IPS-NIHi7 (cell line): ENCODE results near the gene HNRNPK.

Experiments
- DNase-seq: peaks from one replicate; pipeline ENCODE4 v3.0.0; 2012; ENCODE audit warnings: mixed read lengths; ENCODE audit errors: extremely low spot score

The HNRNPK gene

DNA sequence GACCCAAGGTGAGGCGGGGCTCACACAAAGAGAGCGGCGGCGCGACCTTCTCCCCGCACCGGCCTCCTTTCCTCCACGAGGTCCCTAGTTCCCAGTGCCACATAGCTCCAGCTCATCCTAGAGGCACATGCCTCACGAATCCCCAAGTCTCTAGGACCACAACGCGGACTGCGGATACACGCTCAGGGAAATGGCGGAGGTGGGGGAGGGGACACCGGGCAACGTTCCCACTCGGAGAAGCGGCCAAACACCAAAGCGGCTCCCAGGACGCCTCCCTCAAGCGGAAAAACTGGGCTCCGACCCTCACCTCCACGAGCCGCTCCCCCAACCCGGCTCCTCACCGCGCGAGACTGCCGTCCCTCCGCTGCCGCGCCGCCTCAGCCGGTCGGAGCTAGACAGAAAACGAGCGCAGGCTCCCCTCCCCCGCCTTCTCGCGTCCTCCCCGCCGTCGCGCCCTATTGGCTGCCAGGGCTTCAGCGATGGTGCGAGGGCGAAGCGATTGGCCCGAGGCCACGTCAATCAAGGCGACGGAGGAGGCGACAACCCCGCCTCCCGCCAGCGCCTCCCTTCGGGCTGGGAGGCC, at the start of gene HNRNPK:
Gene HNRNPK, minus strand, starts transcription at position 404 of the 583 bp plus-strand sequence. CDS start 1,963 bp downstream, outside the sequence.
- DNase-seq = peak; percentile 98

DNA sequence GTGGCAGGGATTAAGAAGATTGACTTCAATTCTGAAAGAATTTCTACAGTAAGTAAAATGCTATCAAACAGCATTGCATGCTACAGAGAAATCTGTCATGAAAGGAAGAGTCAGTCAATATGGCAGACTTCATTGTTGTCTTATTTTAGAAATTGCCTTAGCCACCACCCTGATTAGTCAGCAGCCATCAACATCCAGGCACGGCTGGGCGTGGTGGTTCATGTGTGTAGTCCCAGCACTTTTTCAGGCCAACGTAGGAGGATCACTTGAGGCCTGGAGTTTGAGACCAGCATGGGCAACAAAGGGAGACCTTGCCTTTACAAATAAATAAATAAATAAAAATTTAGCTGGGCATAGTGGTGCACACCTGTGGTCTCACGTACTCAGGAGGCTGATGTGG, 47.2 kb upstream of the HNRNPK start:
- DNase-seq = no peak

DNA sequence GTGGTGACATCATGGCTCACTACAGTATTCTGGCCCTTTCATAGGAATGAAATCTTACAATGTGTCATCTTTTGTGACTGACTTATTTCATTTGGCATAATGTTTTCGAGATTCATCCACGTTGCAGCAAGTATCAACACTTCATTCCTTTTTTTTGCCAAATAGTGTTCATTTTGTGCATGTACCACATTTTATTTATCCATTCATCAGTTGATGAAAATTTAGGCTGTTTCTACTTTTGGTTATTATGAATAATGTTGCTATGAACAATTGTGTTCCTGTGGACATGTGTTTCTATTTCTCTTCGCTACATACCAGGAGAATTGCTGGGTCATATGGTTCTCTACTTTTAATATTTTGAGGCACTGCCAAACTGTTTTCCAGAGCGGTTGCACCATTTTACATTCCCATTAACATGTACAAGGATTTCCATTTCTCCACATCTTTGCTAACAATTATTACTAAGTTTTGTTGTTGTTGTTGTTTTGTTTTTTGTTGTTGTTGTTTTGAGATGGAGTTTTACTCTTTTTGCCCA, 44.1 kb upstream of the HNRNPK start:
- no peak for DNase-seq

DNA sequence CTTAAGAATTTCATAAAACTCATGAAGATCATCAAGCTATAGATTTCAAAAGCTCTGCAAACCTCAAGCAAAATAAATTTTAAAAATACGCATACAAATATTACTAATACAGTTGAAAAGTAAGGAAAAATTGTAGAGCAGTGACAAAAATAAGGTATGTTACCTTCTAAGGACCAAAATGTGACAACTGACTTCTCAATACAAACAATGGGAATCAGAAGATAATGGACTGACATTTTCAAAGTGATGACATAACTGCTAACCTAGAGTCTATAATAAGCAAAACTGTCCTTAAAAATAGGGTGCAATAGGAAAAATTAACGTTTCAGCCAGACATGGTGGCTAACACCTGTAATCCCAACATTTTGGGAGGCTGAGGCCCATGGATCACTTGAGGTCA, 27.6 kb upstream of the HNRNPK start:
- DNase-seq = no peak

DNA sequence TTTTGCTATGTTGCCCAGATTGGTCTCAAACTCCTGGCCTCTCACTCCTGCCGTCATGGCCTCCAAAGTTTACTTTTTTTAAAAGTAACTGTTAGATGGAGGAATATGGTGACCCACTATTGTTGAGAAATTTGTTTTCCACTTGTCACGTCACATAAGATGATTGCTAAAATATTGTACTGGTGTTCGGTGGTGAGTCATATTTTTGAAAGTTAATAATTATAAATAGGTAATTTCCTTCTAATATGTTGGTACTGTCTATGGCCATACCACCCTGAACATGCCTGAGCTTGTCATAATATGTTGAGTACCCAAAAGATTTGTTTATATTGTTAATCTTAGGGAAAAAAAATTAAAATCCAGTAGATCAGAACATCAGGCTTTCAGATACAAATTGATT, 23.2 kb upstream of the HNRNPK start:
- DNase-seq = no peak

DNA sequence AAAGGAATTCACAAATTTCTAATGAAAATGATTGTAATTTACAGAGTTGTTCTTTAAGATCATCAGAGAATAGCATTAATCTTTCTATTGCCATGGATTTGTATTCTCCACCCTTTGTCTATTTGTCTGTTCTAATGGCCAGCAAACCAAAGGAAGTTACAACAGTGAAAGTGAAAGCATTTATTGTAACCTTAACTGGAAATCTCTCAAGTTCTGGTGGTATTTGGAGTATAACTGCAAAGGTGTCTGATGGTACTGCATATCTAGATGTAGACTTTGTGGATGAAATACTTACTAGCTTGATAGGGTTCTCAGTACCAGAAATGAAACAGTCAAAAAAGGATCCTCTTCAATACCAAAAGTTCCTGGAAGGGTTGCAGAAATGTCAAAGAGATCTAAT, 22.3 kb upstream of the HNRNPK start:
- DNase-seq = no peak

DNA sequence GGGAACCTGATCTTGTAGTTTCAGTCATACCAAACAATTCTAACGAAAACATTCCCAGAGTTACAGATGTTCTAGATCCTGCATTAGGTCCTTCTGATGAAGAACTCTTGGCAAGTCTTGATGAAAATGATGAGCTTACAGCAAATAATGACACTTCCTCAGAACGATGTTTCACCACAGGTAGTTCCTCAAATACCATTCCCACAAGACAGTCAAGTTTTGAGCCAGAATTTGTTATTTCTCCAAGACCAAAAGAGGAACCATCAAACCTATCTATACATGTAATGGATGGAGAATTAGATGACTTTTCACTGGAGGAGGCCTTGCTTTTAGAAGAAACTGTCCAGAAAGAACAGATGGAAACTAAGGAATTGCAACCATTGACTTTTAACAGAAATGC, 21.6 kb upstream of the HNRNPK start:
- DNase-seq = no peak

DNA sequence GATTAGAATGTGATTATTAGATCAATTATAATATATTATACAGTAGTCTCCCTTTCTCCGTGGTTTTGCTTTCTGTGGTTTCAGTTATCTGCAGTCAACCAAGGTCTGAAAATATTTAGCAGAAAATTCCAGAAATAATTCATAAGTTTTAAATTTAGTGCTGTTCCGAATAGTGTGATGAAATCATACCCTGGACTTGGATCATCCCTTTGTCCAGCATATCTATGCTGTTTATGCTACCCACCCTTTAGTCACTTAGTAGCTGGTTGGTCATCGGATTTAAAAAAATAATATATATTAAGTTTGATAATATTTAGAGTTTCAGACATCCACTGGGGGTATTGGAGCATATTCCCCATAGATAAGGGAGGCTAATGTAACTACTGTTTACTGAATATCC, 20.2 kb upstream of the HNRNPK start:
- DNase-seq = no peak

DNA sequence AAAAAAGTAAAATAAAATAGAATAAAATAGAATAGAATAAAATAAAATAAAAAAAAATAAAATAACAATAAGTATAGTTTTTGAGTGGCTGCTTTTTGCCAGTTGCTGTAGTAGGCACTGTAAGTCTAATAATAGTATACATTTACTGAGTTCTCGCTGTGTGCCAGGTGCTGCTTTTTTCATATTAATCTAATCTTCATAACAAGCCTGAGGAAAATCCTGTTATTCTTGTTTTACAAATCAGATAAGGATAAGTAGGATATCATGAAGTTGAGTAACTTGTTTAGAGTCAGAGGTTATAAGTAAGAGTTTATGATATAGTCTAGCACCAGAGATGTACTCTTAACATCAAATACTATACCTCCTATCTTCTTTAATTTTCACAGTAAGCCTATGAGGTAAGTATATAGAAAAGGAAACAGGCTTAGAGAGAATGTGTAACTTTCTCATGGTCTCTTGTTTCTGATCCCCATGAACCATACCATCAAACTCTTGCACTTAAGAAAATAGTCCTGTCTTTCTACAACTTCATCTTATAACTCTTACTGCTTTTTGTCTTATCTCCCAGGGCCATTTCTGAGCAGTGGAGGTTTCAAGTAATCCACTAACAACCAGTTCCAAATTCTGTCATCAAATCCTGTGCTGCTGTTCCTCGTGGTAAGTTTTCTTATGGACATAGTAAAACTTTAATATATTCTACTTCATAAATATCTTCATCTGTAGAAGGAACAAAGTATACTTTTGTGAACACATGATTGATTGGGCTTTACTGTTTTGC, 19.3 kb upstream of the HNRNPK start:
- no peak for DNase-seq

DNA sequence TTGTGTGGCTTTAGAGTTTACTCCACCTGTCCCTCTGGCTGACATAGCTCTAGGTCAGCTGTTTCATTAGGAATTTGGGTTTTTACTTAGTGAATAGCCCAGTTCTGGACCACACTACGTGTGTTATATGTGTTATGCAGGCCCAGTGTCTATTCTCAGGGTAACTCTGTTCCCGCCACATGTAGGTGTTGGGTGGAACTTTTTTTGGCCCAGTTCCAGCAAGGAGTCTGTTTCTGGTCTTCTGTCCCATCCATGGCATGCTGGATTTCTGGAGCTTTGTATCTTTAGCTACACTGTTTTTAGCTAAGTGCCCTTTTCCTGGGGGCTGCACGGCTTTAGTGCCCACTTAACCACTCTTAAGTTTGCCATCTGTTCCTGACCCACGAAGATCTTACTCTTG, 16.1 kb upstream of the HNRNPK start:
- DNase-seq = no peak

DNA sequence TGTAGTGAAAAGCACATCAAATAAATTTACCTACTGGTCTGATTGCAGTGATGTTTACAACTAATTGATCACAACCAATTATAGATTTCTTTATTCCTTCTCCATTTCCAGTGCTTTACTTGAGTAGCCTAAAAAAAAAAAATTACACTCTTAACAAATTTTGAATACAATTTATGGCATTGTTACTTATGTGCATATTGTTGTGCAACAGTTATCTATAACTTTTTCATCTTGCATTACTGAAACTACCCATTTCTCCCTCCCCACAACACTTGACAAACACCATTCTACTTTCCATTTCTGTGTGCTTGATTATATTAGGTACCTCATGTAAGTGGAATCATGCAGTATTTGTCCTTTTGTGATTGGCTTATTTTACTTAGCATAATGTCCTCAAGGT, 12.9 kb upstream of the HNRNPK start:
- no peak for DNase-seq

DNA sequence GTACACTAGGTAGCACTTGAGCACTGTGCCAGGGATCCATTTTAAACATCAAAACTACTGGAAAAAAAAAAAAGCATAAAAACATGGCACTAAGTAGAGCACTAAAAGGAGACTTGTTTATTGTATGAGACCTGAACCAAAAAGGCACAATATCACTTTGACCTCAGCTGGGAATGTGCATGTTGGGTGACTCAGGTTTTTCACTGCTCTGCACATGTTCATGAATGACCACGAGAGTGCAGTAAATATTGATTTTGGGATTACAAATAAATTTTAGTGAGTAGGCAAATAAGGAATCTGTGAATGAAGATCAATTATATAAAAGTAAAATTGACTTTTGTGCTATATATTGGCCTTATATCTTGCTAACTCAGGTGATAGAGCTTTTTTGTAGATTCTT, 12.4 kb upstream of the HNRNPK start:
- DNase-seq = no peak

DNA sequence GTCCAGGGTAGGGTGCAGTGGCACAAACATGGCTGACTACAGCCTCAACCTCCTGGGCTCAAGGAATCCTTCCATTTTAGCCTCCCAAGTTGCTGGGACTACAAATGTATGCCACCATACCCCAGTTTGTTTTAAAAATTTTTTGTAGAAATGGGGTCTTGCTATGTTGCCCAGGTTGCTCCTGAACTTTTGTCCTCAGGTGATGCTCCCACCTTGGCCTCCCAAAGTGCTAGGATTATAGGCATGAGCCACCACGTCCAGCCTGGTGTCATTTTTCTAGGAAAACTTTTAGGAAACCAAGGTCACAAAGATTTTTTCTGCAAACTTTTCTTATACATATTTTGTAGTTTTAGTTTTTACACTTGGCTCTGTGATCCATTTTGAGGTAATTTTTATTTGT, 11.3 kb upstream of the HNRNPK start:
- DNase-seq = no peak

DNA sequence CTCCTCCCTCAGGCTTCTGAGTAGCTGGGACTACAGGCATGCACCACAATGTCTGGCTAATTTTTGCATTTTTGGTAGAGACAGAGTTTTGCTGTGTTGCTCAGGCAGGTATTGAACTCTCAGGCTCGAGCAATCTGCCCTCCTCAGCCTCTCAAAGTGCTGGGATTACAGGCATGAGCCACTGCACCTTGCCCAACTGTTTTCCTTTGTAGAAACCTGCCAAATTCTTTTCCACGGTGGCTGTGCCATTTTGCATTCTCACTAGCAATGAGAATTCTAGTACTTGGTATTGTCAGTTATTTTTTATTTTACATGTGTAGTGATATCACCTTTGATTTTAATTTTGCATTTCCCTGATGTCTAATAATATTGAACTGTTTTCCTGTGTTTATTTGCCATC, 8.4 kb upstream of the HNRNPK start:
- DNase-seq = no peak

DNA sequence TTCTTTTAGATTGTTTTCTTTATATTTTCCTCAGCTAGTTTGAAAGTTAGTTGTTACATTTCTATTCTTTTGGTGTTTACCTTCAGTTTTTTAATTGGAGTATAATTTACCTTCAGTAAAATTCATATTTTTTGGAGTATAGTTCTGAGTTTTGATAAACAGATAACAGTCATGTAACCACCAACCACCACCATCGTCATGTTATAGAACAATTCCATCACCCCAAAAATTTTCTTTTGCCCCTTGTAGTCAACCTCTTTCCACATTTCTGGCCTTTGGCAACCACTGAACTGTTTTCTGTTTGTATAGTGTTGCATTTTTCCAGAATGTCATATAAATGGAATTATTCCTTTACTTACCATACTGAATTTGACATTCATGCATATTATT, 7.4 kb upstream of the HNRNPK start:
- DNase-seq = no peak

DNA sequence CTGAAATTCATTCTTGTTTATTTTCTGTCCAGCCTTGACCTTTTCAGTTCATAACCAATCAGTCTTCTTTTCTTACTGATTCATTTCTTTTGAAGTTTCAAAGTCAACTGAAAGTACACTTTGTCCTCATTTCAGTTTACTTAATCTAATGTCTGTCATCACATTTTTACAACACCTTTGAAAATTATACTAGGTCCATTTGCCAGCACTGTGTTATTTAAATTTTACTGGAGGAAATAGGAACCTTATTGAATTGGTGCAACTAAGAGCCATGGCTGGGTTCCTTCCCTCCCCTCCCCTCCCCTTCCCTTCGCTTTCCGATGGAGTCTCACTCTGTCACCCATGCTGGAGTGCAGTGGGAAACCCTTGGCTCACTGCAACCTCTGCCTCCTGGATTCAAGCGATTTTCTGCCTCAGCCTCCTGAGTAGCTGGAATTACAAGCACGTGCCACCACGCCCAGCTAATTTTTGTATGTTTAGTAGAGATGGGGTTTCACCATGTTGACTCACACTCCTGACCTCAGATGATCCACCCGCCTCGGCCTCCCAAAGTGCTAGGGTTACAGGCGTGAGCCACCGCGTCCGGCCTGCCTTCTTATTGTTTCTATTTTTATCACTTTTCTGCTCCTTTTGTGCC, 6.9 kb upstream of the HNRNPK start:
- DNase-seq = no peak

DNA sequence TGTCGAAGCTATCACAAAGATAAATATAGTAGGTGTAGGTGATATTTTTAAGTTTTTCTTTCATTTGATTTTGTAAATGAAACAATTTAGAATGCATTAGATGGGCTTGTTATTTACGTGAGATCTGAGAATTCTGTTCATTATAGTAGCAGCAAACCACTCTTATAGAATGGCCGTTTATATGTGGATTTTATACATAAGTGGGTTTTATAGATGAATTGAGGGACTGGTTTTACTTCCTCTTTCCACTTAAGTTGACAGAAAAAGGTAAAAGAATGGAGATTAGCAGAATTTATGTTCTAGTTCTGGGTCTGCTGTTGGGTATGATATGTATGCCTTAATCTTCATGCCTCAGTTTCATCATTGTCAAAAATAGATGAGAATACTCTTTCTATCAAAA, 6.2 kb upstream of the HNRNPK start:
- no peak for DNase-seq

DNA sequence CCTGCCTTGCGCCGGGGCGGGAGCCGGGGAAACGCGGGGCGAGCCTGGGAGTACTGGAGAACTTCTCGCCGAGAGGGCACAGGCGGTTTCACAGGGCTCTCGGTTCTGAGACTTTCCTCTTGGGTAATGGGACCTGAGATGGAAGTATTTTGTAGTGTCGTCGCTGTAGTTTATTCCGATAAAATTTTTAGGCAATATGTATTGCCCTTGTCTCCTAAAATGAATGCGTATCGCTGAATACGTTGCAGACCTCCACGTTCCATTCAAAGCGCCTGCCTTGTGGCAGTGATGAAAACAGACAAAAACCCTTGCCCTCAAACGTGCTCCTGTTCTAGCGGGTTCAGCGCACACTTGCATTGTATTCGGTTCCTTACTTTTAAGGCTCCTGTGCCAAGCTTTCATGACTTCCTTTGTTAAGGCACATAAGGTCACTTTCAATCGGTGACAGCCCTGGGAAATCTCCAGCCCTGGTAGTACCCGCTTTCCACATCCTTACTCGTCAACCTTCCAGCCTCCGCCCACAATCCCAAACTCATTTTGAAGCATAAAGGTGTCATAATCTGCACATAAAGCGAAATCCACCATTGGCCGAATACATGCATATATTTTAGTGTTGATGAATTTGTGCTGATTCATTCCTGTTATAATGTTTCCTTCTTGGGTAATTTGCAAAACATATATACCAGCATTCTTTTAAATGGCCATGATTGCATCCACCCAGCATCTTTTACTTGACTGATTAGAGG, 1.3 kb upstream of the HNRNPK start:
- peak; percentile 17 for DNase-seq

DNA sequence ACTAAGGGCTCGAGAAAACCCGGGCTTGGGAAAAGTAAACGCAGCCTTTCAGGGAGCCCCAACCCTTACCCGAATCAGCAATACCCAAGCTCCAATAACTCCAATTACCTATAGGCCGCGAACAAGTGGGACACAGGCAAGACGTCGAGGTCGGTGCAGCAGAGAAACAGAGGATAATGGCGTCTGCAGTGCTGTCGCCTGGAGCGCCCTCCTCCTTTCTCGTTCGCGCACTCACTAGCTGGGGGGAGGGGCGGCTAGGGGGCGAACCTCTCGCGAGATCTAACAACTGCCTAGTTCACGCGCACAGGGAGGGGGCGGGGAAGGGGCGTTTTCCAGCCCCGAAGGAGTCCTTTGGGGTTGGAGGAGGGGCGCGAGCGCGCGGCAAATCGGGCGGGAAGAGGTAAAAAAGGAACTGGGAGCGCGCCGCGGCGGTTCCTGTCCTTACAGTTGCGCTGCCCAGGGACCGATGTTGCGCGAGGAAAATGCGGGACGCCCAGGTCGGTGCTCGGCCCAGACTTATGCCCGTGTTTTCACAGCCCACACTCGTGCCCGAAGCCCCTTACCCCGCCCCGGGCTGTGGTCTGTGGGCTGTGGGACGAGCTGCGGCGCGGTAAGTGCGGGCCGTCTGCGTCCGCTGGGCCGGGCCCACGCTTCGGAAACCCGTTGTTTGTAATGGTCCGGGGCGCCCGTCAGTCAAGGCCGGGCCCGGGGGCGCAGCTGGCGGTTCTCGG, 545 bp upstream of the HNRNPK start, which contains the start of gene RMI1:
Gene RMI1, plus strand, starts transcription at position 411 of the 731 bp plus-strand sequence. CDS start 20,182 bp downstream, outside the sequence.
- peak; percentile 91 for DNase-seq

DNA sequence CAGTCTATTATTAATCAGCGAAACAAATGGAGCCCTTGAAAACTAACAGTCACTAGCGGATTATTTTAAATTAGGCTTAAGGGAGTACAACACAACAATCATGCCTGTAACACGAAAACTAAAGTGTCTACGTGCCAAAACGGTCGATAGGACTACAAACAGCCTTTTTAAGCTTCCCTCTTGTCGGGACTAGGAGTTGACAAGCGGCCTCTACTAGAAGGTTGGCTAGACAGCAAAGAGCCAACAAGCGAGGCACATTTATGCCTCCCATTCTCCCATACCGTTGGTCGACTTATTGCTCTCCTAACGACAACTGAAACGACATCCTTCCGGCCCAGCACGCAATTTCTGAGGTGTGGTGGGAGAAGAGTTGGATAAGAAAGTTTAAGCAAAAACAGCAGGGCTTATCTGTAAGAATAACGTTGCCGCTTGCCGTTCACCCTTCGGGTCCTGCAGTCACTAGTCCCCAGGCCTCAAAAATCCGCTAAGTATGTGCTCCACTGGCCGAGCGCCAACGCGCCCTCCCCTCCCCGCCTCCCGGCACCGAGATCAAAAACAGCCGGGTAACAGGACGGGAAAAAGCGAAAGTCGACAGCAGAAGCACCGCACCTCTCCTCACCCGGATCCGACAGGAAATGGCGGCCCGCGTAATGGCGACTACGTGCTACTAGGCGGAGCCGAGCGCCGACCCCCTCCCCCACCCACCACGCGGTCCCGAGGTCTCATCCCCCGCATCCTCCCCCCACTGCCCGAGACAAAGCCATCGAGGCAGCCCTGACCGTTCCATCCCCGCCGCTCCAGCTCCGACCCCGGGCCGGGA, 813 bp downstream of the HNRNPK start:
- peak; percentile 79 for DNase-seq

DNA sequence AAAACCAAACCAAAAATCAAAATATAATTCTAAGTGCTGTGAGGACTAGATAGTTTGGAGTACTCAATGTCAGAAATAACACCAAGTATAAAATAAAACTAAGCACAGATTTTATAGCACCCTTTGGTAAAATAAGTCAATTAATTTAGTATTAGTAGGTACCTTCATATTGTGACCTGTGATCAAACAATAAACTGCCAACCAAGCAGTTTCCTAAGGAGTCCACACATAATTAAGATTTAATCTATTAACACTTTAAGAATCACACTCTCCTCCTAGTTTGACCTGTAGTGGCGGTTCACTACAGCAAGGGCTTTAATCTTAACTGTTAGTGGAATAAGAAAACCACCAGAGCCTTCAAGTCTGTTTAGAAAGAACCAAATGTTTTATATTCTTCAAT, 2.8 kb downstream of the HNRNPK start:
- DNase-seq = no peak
